ENCODE data around the gene LRP6.
"Not testable (repeated sequence)": the region's sequence is repeated elsewhere in the genome, so short reads cannot be mapped to it uniquely, and the experiment has no call there.

The LRP6 gene

DNA sequence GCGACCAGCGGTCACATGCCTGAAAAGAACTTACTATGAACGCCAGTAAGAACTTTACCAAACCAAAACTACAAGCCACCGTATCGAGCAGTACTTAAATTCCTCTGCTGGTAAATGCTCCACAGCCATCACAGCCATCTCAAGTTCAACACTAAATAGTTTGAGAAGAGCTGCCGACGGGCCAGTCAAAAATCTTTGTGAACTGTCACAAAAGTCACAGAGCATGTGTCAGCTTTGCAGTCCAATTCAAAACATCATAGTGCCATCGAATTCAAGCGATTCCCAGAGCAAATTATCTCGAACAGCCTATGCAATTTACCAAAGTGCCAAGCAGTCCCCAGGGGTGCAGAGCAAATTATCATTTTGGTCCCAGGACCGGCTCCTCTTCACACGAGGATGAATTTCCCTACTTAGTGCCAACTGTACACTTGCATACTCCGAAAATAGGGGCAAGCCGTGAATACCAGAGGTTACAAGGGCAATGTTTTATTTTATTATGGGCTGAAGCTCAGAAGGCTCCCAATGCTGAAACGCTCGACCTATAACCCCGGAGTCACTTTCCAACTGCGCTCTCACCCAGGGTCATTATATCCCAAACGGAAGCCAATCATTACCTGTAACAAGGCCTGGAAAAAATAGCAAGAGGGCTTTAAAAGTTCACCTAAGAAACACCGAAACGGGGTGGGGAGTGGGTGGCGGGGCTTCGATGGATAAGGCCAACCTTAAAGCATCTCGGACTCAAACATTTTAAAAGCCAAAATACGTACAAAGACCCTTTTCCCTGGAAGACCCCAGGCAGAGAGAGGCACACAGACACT lies 1.1 kb downstream of the LRP6 start:
- DNase-seq (ENCODE audit: low spot score) (no peak), ATAC-seq (ENCODE audit: low read depth) (no peak)
- TF ChIP-seq, protein P1, sequence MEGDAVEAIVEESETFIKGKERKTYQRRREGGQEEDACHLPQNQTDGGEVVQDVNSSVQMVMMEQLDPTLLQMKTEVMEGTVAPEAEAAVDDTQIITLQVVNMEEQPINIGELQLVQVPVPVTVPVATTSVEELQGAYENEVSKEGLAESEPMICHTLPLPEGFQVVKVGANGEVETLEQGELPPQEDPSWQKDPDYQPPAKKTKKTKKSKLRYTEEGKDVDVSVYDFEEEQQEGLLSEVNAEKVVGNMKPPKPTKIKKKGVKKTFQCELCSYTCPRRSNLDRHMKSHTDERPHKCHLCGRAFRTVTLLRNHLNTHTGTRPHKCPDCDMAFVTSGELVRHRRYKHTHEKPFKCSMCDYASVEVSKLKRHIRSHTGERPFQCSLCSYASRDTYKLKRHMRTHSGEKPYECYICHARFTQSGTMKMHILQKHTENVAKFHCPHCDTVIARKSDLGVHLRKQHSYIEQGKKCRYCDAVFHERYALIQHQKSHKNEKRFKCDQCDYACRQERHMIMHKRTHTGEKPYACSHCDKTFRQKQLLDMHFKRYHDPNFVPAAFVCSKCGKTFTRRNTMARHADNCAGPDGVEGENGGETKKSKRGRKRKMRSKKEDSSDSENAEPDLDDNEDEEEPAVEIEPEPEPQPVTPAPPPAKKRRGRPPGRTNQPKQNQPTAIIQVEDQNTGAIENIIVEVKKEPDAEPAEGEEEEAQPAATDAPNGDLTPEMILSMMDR (IDR thresholded peaks at IDR 0.05; ENCODE audit: poor library complexity, severe bottlenecking): no peak
- Histone ChIP-seq H3K27ac (ENCODE audit: poor library complexity, severe bottlenecking) (peak overlapping the region; percentile 66), H3K4me1 (ENCODE audit: insufficient read depth, poor library complexity, severe bottlenecking) (peaks cover 3% of the 10 kb centered on the region), H3K36me3 (ENCODE audit: low read depth) (no peaks in the 10 kb centered on the region), H3K4me3 (ENCODE audit: severe bottlenecking) (peak overlapping the region; percentile 89), H3K9me3 (ENCODE audit: severe bottlenecking) (no peaks in the 10 kb centered on the region), H3K27me3 (ENCODE audit: insufficient read depth, poor library complexity, severe bottlenecking) (no peaks in the 10 kb centered on the region)

DNA sequence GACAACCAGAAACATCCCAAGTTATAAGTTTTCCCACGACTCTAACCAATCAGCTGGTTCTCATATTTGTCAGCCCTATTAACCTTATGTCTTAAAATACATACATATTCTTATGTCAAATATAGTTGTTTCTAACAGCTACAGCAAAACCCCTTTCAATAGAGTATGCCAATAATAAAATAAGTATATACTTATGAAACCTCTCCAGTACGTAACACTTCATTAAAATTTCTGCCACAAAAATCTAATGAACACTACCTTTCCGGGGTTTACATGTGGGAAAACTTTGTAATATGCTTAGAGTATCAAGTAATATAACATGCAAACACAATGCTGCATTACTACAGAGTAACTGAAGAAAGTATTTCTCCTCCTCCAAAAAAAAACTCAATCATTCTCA lies 1.8 kb downstream of the LRP6 start:
- TF ChIP-seq, protein P1 (IDR thresholded peaks at IDR 0.05; ENCODE audit: poor library complexity, severe bottlenecking): no peak
- Histone ChIP-seq H3K27ac (ENCODE audit: poor library complexity, severe bottlenecking) (no peak overlapping the region), H3K27me3 (ENCODE audit: insufficient read depth, poor library complexity, severe bottlenecking) (no peaks in the 10 kb centered on the region), H3K4me1 (ENCODE audit: insufficient read depth, poor library complexity, severe bottlenecking) (peaks cover 3% of the 10 kb centered on the region), H3K4me3 (ENCODE audit: severe bottlenecking) (peak overlapping the region; percentile 89), H3K36me3 (ENCODE audit: low read depth) (no peaks in the 10 kb centered on the region), H3K9me3 (ENCODE audit: severe bottlenecking) (no peaks in the 10 kb centered on the region)
- DNase-seq (ENCODE audit: low spot score) (no peak), ATAC-seq (ENCODE audit: low read depth) (no peak)

DNA sequence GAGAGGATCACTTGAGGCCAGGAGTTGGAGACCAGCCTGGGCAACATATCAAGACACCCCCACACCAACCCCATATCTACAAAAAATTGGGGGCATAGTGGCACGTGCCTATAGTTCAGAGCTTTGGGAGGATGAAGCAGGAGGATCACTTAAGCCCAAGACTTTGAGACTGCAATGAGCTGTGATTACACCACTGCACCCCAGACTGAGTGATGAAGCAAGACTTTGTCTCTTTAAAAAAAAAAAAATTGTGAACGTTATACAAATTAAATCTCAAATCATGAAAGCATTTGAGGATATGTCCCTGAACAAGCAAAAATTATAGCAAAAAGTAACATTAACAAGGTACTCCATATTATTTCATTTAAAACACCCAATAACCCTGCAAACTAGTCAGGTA lies 2.9 kb downstream of the LRP6 start:
- ATAC-seq (ENCODE audit: low read depth) (no peak), DNase-seq (ENCODE audit: low spot score) (no peak)
- Histone ChIP-seq H3K27ac (ENCODE audit: poor library complexity, severe bottlenecking) (no peak overlapping the region), H3K4me3 (ENCODE audit: severe bottlenecking) (no peak overlapping the region), H3K4me1 (ENCODE audit: insufficient read depth, poor library complexity, severe bottlenecking) (peaks cover 3% of the 10 kb centered on the region), H3K27me3 (ENCODE audit: insufficient read depth, poor library complexity, severe bottlenecking) (no peaks in the 10 kb centered on the region), H3K9me3 (ENCODE audit: severe bottlenecking) (no peaks in the 10 kb centered on the region), H3K36me3 (ENCODE audit: low read depth) (no peaks in the 10 kb centered on the region)
- TF ChIP-seq, protein P1 (IDR thresholded peaks at IDR 0.05; ENCODE audit: poor library complexity, severe bottlenecking): no peak

DNA sequence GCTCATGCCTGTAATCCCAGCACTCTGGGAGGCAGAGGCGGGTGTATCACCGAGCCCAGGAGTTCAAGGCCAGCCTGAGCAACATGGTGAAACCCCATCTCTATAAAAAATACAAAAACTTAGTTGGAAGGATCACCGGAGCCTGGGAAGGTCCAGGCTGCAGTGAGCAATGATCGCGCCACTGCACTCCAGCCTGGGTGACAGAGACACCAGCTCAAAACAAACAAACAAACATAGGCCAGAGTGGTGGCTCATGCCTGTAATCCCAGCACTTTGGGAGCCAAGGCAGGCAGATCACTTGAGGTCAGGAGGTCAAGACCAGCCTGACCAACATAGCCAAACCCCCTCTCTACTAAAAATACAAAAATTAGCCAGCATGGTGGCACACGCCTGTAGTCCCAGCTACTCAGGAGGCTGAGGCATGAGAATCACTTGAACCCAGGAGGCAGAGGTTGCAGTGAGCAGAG lies 10.5 kb downstream of the LRP6 start:
- H3K36me3 ChIP-seq (ENCODE audit: low read depth); H3K4me1 ChIP-seq (ENCODE audit: insufficient read depth, poor library complexity, severe bottlenecking); ATAC-seq (ENCODE audit: low read depth); DNase-seq (ENCODE audit: low spot score); H3K4me3 ChIP-seq (ENCODE audit: severe bottlenecking); H3K27ac ChIP-seq (ENCODE audit: poor library complexity, severe bottlenecking); H3K9me3 ChIP-seq (ENCODE audit: severe bottlenecking); H3K27me3 ChIP-seq (ENCODE audit: insufficient read depth, poor library complexity, severe bottlenecking): not testable (repeated sequence)

DNA sequence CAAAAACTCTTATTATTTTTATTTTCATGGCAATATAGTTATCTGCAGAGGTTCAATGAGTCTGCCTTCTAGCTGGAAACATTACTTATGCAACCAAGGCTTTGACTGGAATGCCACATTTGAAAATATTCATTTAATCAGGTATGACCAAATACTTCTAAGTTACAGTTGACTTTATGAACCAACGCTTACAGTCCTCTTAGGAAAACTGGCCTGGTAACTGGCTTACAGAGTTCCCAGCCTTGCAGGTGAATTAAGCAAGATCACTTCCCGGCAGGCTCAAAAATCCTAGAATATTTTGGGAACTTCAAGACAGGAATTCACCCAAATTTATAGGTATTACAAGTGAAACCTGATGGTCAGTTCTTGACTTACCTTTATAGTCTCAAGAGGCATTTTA lies 12.3 kb downstream of the LRP6 start:
- no peak for DNase-seq (ENCODE audit: low spot score)
- no peaks in the 10 kb centered on the region for H3K9me3 ChIP-seq (ENCODE audit: severe bottlenecking)
- H3K4me1 ChIP-seq (ENCODE audit: insufficient read depth, poor library complexity, severe bottlenecking): no peaks in the 10 kb centered on the region
- H3K36me3 ChIP-seq (ENCODE audit: low read depth): no peaks in the 10 kb centered on the region
- TF ChIP-seq, protein P1 (IDR thresholded peaks at IDR 0.05; ENCODE audit: poor library complexity, severe bottlenecking): no peak
- H3K27me3 ChIP-seq (ENCODE audit: insufficient read depth, poor library complexity, severe bottlenecking): no peaks in the 10 kb centered on the region
- no peak for ATAC-seq (ENCODE audit: low read depth)
- no peak overlapping the region for H3K27ac ChIP-seq (ENCODE audit: poor library complexity, severe bottlenecking)
- no peak overlapping the region for H3K4me3 ChIP-seq (ENCODE audit: severe bottlenecking)
